ENCODE results near the gene GPR37.

GPR37 gene

GRCh38 chr7:124724507-124725192 is 40.9 kb downstream of the GPR37 start:
- no peak for DNase-seq (ENCODE audit: low spot score)

- DNase-seq (ENCODE audit: low spot score), result no peak
Observed at GRCh38 chr7:124724079-124724478, 41.5 kb downstream of the GPR37 start.

GRCh38 chr7:124723012-124723411 is 42.6 kb downstream of the GPR37 start:
- DNase-seq (ENCODE audit: low spot score), result no peak

DNA sequence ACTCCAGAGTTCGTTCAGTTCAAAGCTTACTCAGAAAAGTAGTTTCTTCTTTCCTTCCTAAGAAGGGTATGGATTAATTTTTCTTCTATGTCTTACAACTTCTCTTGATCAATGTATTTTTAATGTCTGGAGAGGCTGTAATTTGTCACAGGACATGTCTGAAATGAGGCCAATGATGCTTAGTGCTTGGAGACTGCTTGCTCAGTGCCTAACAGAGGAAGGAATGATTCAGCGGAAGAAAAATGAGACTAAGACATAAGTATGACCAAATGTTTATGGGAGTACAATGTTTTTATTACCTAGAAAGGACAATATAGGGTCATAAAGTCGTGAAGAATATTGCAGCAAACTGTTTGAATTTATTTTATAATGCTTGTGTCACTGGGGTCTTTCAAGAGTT is 43.3 kb downstream of the GPR37 start:
- DNase-seq (ENCODE audit: low spot score), result no peak

GRCh38 chr7:124720195-124720594 is 45.4 kb downstream of the GPR37 start:
- DNase-seq (ENCODE audit: low spot score), result no peak

DNA sequence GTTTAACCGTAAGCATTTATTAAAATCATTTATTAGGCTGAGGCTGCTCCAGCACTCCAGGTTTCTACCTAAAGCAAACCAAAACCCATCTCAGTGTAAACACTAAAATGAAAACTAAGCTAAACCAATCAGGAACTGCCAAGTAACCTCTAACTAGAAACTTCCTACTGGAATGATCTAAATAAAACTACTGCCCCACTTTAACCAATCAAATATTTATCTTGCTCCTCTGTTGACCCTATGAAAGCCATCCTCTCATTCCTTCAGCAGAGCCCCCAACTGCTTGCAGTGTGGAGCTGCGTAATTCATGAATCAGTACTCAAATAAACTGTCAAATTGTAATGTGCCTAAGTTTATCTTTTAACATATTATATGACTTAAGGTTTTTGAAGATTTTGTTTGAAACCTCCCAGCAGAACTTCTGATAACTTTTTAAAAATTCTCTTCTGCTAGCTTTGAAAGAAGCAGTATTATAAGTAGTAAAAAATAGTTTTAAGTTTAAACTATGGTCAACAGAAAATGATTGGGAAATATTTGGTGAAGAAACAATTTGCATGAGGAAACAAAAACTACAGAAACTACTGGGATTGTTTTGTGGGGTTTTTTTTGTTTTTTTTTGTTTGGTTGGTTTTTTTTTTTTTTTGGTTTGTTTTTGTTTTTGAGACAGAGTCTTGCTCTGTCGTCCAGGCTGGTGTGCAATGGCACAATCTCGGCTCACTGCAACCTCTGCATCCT is 47.4 kb downstream of the GPR37 start:
- no peak for DNase-seq (ENCODE audit: low spot score)

DNA sequence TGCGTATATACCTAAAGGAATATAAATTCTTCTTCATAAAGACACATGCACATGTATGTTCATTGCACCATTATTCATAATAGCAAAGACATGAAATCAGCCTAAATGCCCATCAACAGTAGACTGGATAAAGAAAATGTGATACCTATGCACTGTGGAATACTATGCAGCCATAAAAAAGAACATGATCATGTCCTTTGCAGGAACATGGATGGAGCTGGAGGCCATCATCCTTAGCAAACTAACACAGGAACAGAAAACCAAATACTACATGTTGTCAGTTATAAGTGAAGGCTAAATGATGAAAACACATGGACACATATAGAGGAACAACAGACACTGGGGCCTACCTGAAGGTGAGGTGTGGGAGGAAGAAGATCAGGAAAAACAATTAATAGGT is 48.7 kb downstream of the GPR37 start:
- no peak for DNase-seq (ENCODE audit: low spot score)

GRCh38 chr7:124713086-124713485 is 52.5 kb downstream of the GPR37 start:
- no peak for DNase-seq (ENCODE audit: low spot score)

GRCh38 chr7:124712017-124712416 is 53.6 kb downstream of the GPR37 start:
- DNase-seq (ENCODE audit: low spot score), result no peak

DNA sequence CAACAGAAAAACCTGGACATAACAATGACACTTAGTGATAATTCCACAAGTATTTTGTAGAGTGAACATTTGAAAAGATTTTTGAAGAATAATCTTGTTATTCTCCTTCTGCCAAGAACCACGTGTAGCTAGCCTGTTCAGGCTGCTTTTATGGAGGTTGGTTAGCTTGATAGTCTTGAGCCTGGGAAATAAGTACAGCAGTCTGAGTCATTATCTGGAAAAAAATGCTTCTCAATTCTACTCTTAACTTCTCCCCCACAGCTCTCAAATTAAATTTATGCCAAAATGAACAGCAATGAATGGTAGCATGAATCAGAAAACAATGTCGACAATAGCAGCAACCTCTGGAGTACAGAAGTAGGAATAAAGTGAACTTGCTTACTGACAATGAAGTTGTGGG is 63.2 kb downstream of the GPR37 start:
- no peak for DNase-seq (ENCODE audit: low spot score)

GRCh38 chr7:124701955-124702354 is 63.6 kb downstream of the GPR37 start:
- no peak for DNase-seq (ENCODE audit: low spot score)

- DNase-seq (ENCODE audit: low spot score), result no peak
Observed at GRCh38 chr7:124700655-124701054, 64.9 kb downstream of the GPR37 start.

DNA sequence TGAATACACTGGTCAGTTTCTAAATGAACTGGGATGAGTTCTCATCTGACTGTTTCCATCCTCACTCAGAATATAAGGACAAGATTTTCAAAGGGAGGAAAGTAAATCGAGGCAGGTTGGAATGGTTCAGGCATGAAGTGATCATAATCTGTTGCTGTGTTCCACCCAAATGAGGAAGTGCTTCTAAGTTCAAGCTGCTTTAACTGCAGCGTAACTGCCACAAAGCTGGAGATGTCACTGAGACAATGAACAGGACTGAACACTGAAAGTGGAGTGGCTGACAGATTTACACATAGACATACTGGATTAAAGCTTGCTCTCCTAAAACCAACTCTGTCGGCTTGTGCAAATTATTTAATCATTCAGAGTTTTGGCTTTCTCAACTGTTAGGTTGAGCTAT is 66.6 kb downstream of the GPR37 start:
- DNase-seq (ENCODE audit: low spot score), result no peak

- DNase-seq (ENCODE audit: low spot score), result no peak
Observed at GRCh38 chr7:124697746-124698145, 67.8 kb downstream of the GPR37 start.

Data from cerebellar cortex (tissue), 1 donor.